OCI-LY7 (cell line): ENCODE results near the gene CFAP70. TPM values are rescaled to one million over a fixed set of nuclear protein-coding genes. Genes with fewer than 3 reads are reported as not detected.

Experiments used
- BruUV-seq: library from RNA; stranded (reverse); fragments of 400-500 nt; replicated peaks from 2 replicates; lab custom pipeline; 2021; lab: Mats Ljungman, UMichigan
- CTCF ChIA-PET: fragments of 300-600 bp; sonication (Branson Sonifier 250); formaldehyde crosslinking; loops from one replicate; lab custom pipeline; 2022; ENCODE audit warnings: antibody characterized with exemption; ENCODE audit not compliant: unreplicated experiment; lab: Charles Lee
- POLR2A ChIA-PET: fragments of 300-600 bp; sonication (Branson Sonifier 250); formaldehyde crosslinking; loops from one replicate; lab custom pipeline; 2022; ENCODE audit warnings: antibody characterized with exemption; lab: Charles Lee
- DNase-seq: peaks from one replicate; pipeline ENCODE4 v3.0.0-alpha.2; 2015; ENCODE audit warnings: low spot score
- H2AFZ ChIP-seq: fragments of 200-600 bp; sonication (generic), shearing (Covaris generic); 2 replicates; pipeline ENCODE4 v1.6.1; 2014; ENCODE audit warnings: mild to moderate bottlenecking, antibody characterized with exemption, low read length, moderate library complexity
- H3K27ac ChIP-seq: fragments of 200-600 bp; sonication (generic); 2 replicates; pipeline ENCODE4 v1.5.1; 2014; ENCODE audit warnings: mixed run types, low read depth, mild to moderate bottlenecking, moderate library complexity, low read length, inconsistent platforms; ENCODE audit not compliant: poor library complexity, severe bottlenecking
- H3K36me3 ChIP-seq: fragments of 200-600 bp; sonication (generic); 2 replicates; pipeline ENCODE4 v1.6.1; 2014; ENCODE audit warnings: mild to moderate bottlenecking, antibody characterized with exemption, low read length, moderate library complexity, mixed read lengths; ENCODE audit not compliant: insufficient read depth
- H3K4me1 ChIP-seq: fragments of 200-600 bp; sonication (generic); 2 replicates; pipeline ENCODE4 v1.5.1; 2014; ENCODE audit warnings: mild to moderate bottlenecking, low read length; ENCODE audit not compliant: insufficient read depth, poor library complexity, severe bottlenecking
- H3K4me2 ChIP-seq: fragments of 200-600 bp; sonication (generic); 2 replicates; pipeline ENCODE4 v1.6.1; 2014; ENCODE audit warnings: mild to moderate bottlenecking, low read length
- H3K4me3 ChIP-seq: fragments of 200-600 bp; sonication (generic); 2 replicates; pipeline ENCODE4 v1.5.1; 2014; ENCODE audit warnings: mild to moderate bottlenecking, low read depth, low read length; ENCODE audit not compliant: poor library complexity, severe bottlenecking
- H3K79me2 ChIP-seq: fragments of 200-600 bp; sonication (generic); 2 replicates; pipeline ENCODE4 v1.6.1; 2016; ENCODE audit warnings: low read depth, mild to moderate bottlenecking, low read length, moderate library complexity, mixed read lengths; ENCODE audit not compliant: insufficient read depth
- H3K9me2 ChIP-seq: fragments of 200-600 bp; sonication (generic); 2 replicates; pipeline ENCODE4 v1.6.1; 2016; ENCODE audit warnings: mild to moderate bottlenecking, low read length, mixed read lengths; ENCODE audit not compliant: insufficient read depth
- H3K9me3 ChIP-seq: fragments of 200-600 bp; sonication (generic); 2 replicates; pipeline ENCODE4 v1.6.1; 2014; ENCODE audit warnings: mild to moderate bottlenecking, mixed run types, low read length, mixed read lengths
- H4K20me1 ChIP-seq: fragments of 200-600 bp; sonication (generic); 2 replicates; pipeline ENCODE4 v1.6.1; 2014; ENCODE audit warnings: mild to moderate bottlenecking, antibody characterized with exemption, low read length, moderate library complexity, mixed read lengths; ENCODE audit not compliant: insufficient read depth
- EZH2phosphoT487 ChIP-seq: fragments of 200-600 bp; sonication (generic); IDR thresholded peaks from 2 replicates; pipeline ENCODE4 v1.6.1; 2018; ENCODE audit warnings: low read depth, borderline replicate concordance, mild to moderate bottlenecking, mixed run types, antibody characterized with exemption, low read length, moderate library complexity, mixed read lengths
- intact Hi-C: fragments of 100-400 bp; cut with micrococcal nuclease; formaldehyde crosslinking; loops from one replicate; pipeline ENCODE4 v1.10.0; 2022; ENCODE audit not compliant: unreplicated experiment
- total RNA-seq, 2 experiments: library from RNA; depleted of rRNA in 1 of 2; stranded (reverse); fragments of >200 nt in 1 of 2; shearing (Covaris generic) in 1 of 2; gene quantifications; 2 replicates each; pipeline ENCODE4 v1.2.3, GENCODE V29; 2014 to 2022
- TF ChIP-seq, protein P1 (sequence below): fragments of 200-600 bp; sonication (generic); conservative IDR thresholded peaks from 2 replicates; pipeline ENCODE4 v1.5.1; 2014; ENCODE audit warnings: mild to moderate bottlenecking, antibody characterized with exemption, low read length, moderate library complexity, mixed read lengths

Gene CFAP70
- total RNA-seq, 2 experiments from 2014 or later, result 1.1 to 1.9 TPM

DNA sequence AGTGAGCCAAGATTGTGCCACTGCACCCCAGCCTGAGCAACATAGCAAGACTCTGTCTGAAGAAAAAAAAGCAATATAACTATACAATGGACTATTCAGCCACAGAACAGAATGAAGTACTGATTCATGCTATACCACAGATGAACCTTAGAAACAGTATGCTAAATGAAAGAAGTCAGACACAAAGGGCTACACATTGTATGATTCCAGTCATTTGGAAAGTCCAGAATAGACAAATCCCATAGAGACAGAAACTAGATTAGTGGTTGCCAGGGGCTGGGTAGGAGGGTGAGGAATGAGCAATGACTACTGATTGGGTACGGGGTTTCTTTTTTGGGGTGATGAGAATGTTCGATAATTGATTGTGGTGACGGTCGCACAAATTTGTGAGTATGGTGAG, 9.6 kb upstream of the CFAP70 start:
- Histone ChIP-seq H3K36me3 (peaks cover 51% of the 10 kb centered on the region), H2AFZ (no peak overlapping the region), H3K4me1 (no peaks in the 10 kb centered on the region), H3K27ac (no peak overlapping the region), H3K79me2 (no peaks in the 10 kb centered on the region), H3K4me3 (no peak overlapping the region), H3K9me3 (no peaks in the 10 kb centered on the region), H3K4me2 (no peak overlapping the region), H4K20me1 (no peaks in the 10 kb centered on the region), H3K9me2 (no peaks in the 10 kb centered on the region)
- intact Hi-C loops, result no loop called here
- BruUV-seq, result no TSS peak
- POLR2A ChIA-PET, result no interaction called here
- CTCF ChIA-PET, result no interaction called here
- TF ChIP-seq EZH2phosphoT487, result no peak
- TF ChIP-seq, protein P1, sequence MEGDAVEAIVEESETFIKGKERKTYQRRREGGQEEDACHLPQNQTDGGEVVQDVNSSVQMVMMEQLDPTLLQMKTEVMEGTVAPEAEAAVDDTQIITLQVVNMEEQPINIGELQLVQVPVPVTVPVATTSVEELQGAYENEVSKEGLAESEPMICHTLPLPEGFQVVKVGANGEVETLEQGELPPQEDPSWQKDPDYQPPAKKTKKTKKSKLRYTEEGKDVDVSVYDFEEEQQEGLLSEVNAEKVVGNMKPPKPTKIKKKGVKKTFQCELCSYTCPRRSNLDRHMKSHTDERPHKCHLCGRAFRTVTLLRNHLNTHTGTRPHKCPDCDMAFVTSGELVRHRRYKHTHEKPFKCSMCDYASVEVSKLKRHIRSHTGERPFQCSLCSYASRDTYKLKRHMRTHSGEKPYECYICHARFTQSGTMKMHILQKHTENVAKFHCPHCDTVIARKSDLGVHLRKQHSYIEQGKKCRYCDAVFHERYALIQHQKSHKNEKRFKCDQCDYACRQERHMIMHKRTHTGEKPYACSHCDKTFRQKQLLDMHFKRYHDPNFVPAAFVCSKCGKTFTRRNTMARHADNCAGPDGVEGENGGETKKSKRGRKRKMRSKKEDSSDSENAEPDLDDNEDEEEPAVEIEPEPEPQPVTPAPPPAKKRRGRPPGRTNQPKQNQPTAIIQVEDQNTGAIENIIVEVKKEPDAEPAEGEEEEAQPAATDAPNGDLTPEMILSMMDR, result no peak
- no peak for DNase-seq

DNA sequence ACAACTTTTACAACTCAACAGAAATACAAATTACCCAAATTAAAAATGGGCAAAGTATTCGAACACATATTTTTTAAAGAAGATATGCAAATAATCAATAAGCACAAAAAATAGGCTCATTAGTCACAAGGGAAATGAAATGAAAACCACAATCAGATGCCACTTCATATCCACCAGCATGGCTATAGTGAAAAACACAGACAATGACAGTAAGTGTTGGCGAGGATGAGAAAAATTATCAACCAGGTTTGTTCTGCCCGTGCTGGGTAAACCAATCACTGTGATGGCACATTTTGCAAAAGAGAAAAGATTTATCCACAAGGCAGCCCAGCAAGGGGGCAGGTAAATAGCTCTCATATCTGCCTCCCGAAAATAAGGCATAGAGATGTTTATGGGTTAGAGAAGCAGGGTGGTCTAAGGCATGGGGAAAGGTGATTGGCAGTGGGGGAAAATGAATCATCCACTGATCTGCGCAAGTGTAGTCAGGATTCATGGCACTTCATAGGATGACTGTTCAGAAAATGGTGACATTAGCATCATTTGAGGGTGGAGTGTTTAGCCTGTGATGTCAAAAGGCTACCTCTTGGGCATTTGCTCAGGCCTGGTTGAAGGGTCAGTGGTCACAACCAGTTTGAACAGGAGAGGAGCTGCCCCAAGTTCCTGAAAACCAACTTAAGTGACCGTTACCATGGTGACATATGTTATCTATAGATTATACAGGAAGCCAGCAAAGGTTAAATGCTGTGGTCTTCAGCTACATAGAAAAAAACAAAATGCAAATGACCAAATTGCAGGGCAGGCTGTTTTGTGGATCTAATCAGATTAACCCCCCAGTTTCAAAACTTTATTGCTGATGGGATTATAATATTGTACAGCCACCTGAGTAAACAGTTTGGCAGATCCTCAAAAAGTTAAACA, 8.0 kb upstream of the CFAP70 start:
- DNase-seq, result no peak
- TF ChIP-seq, protein P1, result no peak
- no peak for TF ChIP-seq EZH2phosphoT487
- Histone ChIP-seq H4K20me1 (no peaks in the 10 kb centered on the region), H3K9me2 (no peaks in the 10 kb centered on the region), H3K27ac (no peak overlapping the region), H3K36me3 (peaks cover 49% of the 10 kb centered on the region), H3K9me3 (no peaks in the 10 kb centered on the region), H3K4me2 (no peak overlapping the region), H3K4me1 (no peaks in the 10 kb centered on the region), H3K79me2 (no peaks in the 10 kb centered on the region), H3K4me3 (no peak overlapping the region), H2AFZ (no peak overlapping the region)
- CTCF ChIA-PET, result no interaction called here
- no TSS peak for BruUV-seq
- intact Hi-C loops, result no loop called here
- POLR2A ChIA-PET, result interaction anchor here (0.6 kb wide), 1 partner anchor 1576 kb away, joined by 5 read pairs; no protein-coding TSS in a partner anchor

DNA sequence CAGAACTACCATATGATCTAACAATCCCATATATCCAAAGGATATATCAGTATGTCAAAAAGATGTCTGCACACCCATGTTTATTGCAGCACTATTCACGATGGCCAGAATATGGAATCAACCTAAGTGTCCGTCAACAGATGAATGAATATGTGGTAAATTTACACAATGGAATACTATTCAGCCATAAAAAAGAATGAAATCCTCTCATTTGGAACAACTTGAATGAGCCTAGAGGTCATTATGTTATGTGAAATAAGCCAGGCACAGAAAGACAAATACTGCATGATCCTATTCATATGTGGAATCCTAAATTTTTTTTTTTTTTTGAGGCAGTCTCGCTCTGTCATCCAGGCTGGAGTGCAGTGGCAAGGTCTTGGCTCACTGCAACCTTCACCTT, 6.3 kb upstream of the CFAP70 start:
- ChIA-PET POLR2A (no interaction called here), CTCF (no interaction called here)
- no peak for DNase-seq
- Histone ChIP-seq H3K9me3 (no peaks in the 10 kb centered on the region), H3K4me3 (no peak overlapping the region), H3K4me2 (no peak overlapping the region), H3K9me2 (no peaks in the 10 kb centered on the region), H3K36me3 (peaks cover 39% of the 10 kb centered on the region), H4K20me1 (no peaks in the 10 kb centered on the region), H3K27ac (no peak overlapping the region), H3K4me1 (no peaks in the 10 kb centered on the region), H3K79me2 (no peaks in the 10 kb centered on the region), H2AFZ (no peak overlapping the region)
- BruUV-seq, result no TSS peak
- TF ChIP-seq, protein P1, result no peak
- no peak for TF ChIP-seq EZH2phosphoT487
- intact Hi-C loops, result no loop called here
